Activated naive CD8-positive, alpha-beta T cell (primary cell): ENCODE data around the gene PIBF1.
"Not testable (repeated sequence)": the region's sequence is repeated elsewhere in the genome, so short reads cannot be mapped to it uniquely, and the experiment has no call there.

Experiments
- H3K27ac Mint-ChIP-seq: one replicate; pipeline ENCODE4 v1.8.0; 2021; ENCODE audit warnings: mixed read lengths
- H3K27me3 Mint-ChIP-seq: one replicate; pipeline ENCODE4 v1.8.0; 2021; ENCODE audit warnings: mixed read lengths
- H3K36me3 Mint-ChIP-seq: one replicate; pipeline ENCODE4 v1.8.0; 2021; ENCODE audit warnings: mixed read lengths
- H3K4me1 Mint-ChIP-seq: one replicate; pipeline ENCODE4 v1.8.0; 2021; ENCODE audit warnings: low read depth, mixed read lengths
- H3K4me3 Mint-ChIP-seq: one replicate; pipeline ENCODE4 v1.8.0; 2021; ENCODE audit warnings: mild to moderate bottlenecking, mixed read lengths
- H3K9me3 Mint-ChIP-seq: one replicate; pipeline ENCODE4 v1.8.0; 2021; ENCODE audit warnings: low read depth, mixed read lengths

Gene PIBF1

GRCh38 chr13:72804301-72804700 lies 22.4 kb downstream of the PIBF1 start:
- Mint-ChIP-seq H3K36me3 (peaks cover 20% of the 10 kb centered on the region), H3K27me3 (no peaks in the 10 kb centered on the region), H3K27ac (peak overlapping the region; percentile 13), H3K4me3 (no peak overlapping the region), H3K4me1 (peaks cover 7% of the 10 kb centered on the region), H3K9me3 (no peaks in the 10 kb centered on the region)

- Mint-ChIP-seq H3K9me3 (no peaks in the 10 kb centered on the region), H3K36me3 (peaks cover 20% of the 10 kb centered on the region), H3K27me3 (no peaks in the 10 kb centered on the region), H3K27ac (no peak overlapping the region), H3K4me1 (peaks cover 7% of the 10 kb centered on the region), H3K4me3 (no peak overlapping the region)
Measured at GRCh38 chr13:72805676-72806346, 23.9 kb downstream of the PIBF1 start.

- H3K4me1 Mint-ChIP-seq, H3K9me3 Mint-ChIP-seq, H3K4me3 Mint-ChIP-seq, H3K27me3 Mint-ChIP-seq: not testable (repeated sequence)
- Mint-ChIP-seq H3K36me3 (peaks cover 20% of the 10 kb centered on the region), H3K27ac (peak overlapping the region; percentile 19)
Measured at GRCh38 chr13:72806514-72806913, 24.6 kb downstream of the PIBF1 start.

- no peak overlapping the region for H3K4me3 Mint-ChIP-seq
- no peaks in the 10 kb centered on the region for H3K27me3 Mint-ChIP-seq
- no peaks in the 10 kb centered on the region for H3K9me3 Mint-ChIP-seq
- peaks cover 16% of the 10 kb centered on the region for H3K36me3 Mint-ChIP-seq
- no peak overlapping the region for H3K27ac Mint-ChIP-seq
- peaks cover 3% of the 10 kb centered on the region for H3K4me1 Mint-ChIP-seq
Measured at GRCh38 chr13:72808917-72809500, 27.1 kb downstream of the PIBF1 start.

- H3K27me3 Mint-ChIP-seq = no peaks in the 10 kb centered on the region
- H3K4me3 Mint-ChIP-seq = no peak overlapping the region
- no peak overlapping the region for H3K27ac Mint-ChIP-seq
- peaks cover 7% of the 10 kb centered on the region for H3K4me1 Mint-ChIP-seq
- no peaks in the 10 kb centered on the region for H3K9me3 Mint-ChIP-seq
- peaks cover 20% of the 10 kb centered on the region for H3K36me3 Mint-ChIP-seq
Measured at GRCh38 chr13:72820156-72820897, 38.4 kb downstream of the PIBF1 start.

- Mint-ChIP-seq H3K4me1 (peaks cover 7% of the 10 kb centered on the region), H3K27me3 (no peaks in the 10 kb centered on the region), H3K36me3 (peaks cover 20% of the 10 kb centered on the region), H3K9me3 (no peaks in the 10 kb centered on the region), H3K27ac (no peak overlapping the region), H3K4me3 (no peak overlapping the region)
Measured at GRCh38 chr13:72820898-72821279, 39.0 kb downstream of the PIBF1 start.

- H3K4me1 Mint-ChIP-seq = peaks cover 10% of the 10 kb centered on the region
- H3K27me3 Mint-ChIP-seq = no peaks in the 10 kb centered on the region
- no peak overlapping the region for H3K27ac Mint-ChIP-seq
- peaks cover 28% of the 10 kb centered on the region for H3K36me3 Mint-ChIP-seq
- no peaks in the 10 kb centered on the region for H3K9me3 Mint-ChIP-seq
- H3K4me3 Mint-ChIP-seq = no peak overlapping the region
Measured at GRCh38 chr13:72823081-72823480, 41.1 kb downstream of the PIBF1 start.

- Mint-ChIP-seq H3K36me3 (peaks cover 29% of the 10 kb centered on the region), H3K4me1 (peaks cover 15% of the 10 kb centered on the region), H3K27me3 (no peaks in the 10 kb centered on the region), H3K4me3 (no peak overlapping the region), H3K9me3 (no peaks in the 10 kb centered on the region), H3K27ac (no peak overlapping the region)
Measured at GRCh38 chr13:72823724-72824123, 41.8 kb downstream of the PIBF1 start.

GRCh38 chr13:72834601-72835000 lies 52.7 kb downstream of the PIBF1 start:
- H3K4me3 Mint-ChIP-seq = no peak overlapping the region
- no peaks in the 10 kb centered on the region for H3K27me3 Mint-ChIP-seq
- no peaks in the 10 kb centered on the region for H3K9me3 Mint-ChIP-seq
- no peak overlapping the region for H3K27ac Mint-ChIP-seq
- H3K36me3 Mint-ChIP-seq = peaks cover 25% of the 10 kb centered on the region
- peaks cover 26% of the 10 kb centered on the region for H3K4me1 Mint-ChIP-seq

GRCh38 chr13:72839831-72840426 lies 58.0 kb downstream of the PIBF1 start:
- Mint-ChIP-seq H3K27ac (no peak overlapping the region), H3K4me3 (no peak overlapping the region)

GRCh38 chr13:72842991-72843390 lies 61.1 kb downstream of the PIBF1 start:
- peaks cover 2% of the 10 kb centered on the region for H3K4me1 Mint-ChIP-seq
- no peaks in the 10 kb centered on the region for H3K27me3 Mint-ChIP-seq
- H3K9me3 Mint-ChIP-seq = no peaks in the 10 kb centered on the region
- H3K27ac Mint-ChIP-seq = no peak overlapping the region
- no peak overlapping the region for H3K4me3 Mint-ChIP-seq
- H3K36me3 Mint-ChIP-seq = peaks cover 26% of the 10 kb centered on the region

More at GRCh38 chr13:72839831-72840426, 58.0 kb downstream of the PIBF1 start:
- peaks cover 10% of the 10 kb centered on the region for H3K36me3 Mint-ChIP-seq
- H3K27me3 Mint-ChIP-seq = no peaks in the 10 kb centered on the region
- H3K4me1 Mint-ChIP-seq = peaks cover 2% of the 10 kb centered on the region
- no peaks in the 10 kb centered on the region for H3K9me3 Mint-ChIP-seq

- not testable (repeated sequence) for H3K4me1 Mint-ChIP-seq, H3K27me3 Mint-ChIP-seq, H3K27ac Mint-ChIP-seq, H3K9me3 Mint-ChIP-seq, H3K4me3 Mint-ChIP-seq
- peaks cover 28% of the 10 kb centered on the region for H3K36me3 Mint-ChIP-seq
Measured at GRCh38 chr13:72845148-72845547, 63.2 kb downstream of the PIBF1 start.

GRCh38 chr13:72849571-72849970 lies 67.6 kb downstream of the PIBF1 start:
- H3K36me3 Mint-ChIP-seq = peaks cover 30% of the 10 kb centered on the region
- H3K4me1 Mint-ChIP-seq = no peaks in the 10 kb centered on the region
- no peaks in the 10 kb centered on the region for H3K27me3 Mint-ChIP-seq
- no peak overlapping the region for H3K27ac Mint-ChIP-seq
- no peak overlapping the region for H3K4me3 Mint-ChIP-seq
- H3K9me3 Mint-ChIP-seq = no peaks in the 10 kb centered on the region

- H3K4me3 Mint-ChIP-seq = no peak overlapping the region
- no peak overlapping the region for H3K27ac Mint-ChIP-seq
- H3K4me1 Mint-ChIP-seq = no peaks in the 10 kb centered on the region
- H3K36me3 Mint-ChIP-seq = peaks cover 29% of the 10 kb centered on the region
- no peaks in the 10 kb centered on the region for H3K27me3 Mint-ChIP-seq
- H3K9me3 Mint-ChIP-seq = no peaks in the 10 kb centered on the region
Measured at GRCh38 chr13:72850959-72851677, 69.2 kb downstream of the PIBF1 start.

GRCh38 chr13:72851678-72852014 lies 69.7 kb downstream of the PIBF1 start:
- Mint-ChIP-seq H3K36me3 (peaks cover 28% of the 10 kb centered on the region), H3K27ac (no peak overlapping the region), H3K9me3 (no peaks in the 10 kb centered on the region), H3K4me3 (no peak overlapping the region), H3K4me1 (no peaks in the 10 kb centered on the region), H3K27me3 (no peaks in the 10 kb centered on the region)
